Caki2 (cell line): ENCODE results near the gene FOXK2. TPM values are rescaled to one million over a fixed set of nuclear protein-coding genes. Genes with fewer than 3 reads are reported as not detected.
"Not testable (repeated sequence)": the region's sequence is repeated elsewhere in the genome, so short reads cannot be mapped to it uniquely, and the experiment has no call there.

Experiments
- DNase-seq: peaks from one replicate; pipeline ENCODE4 v3.0.0-alpha.2; 2015; ENCODE audit warnings: low read depth
- in situ Hi-C: cut with HindIII; loops from 2 replicates; pipeline ENCODE4 v1.10.0; 2016; ENCODE audit warnings: low sequenced_read_pairs, low pct_unique_long_range_greater_than_20kb, mixed read lengths
- total RNA-seq: library from RNA; depleted of rRNA; stranded (reverse); fragments of >200 nt; shearing (Covaris generic); gene quantifications from 2 replicates; pipeline ENCODE4 v1.2.3, GENCODE V29; 2014; ENCODE audit warnings: low replicate concordance

FOXK2 gene
- total RNA-seq, 1 experiment from 2014 or later = 24.2 TPM

DNA sequence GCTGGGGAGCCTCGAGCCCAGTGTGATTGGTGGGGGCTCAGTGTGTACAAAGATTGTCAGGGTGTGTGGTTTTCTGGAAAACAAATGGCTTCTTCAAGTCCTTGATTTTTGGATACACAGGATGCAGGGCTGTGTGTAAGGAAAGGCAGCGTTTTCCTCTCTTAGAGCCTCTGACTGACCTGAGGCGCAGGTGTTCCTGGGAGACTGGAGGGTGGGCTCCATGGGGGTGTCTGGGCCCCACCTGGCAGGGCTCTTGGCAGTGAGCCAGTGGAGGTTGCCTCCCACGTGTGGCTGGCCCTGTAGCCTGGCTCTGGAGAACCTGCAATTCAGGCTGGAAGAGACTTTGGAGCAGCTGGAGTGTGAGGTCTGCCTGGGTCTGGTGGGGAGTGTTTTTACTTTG lies 5.0 kb downstream of the FOXK2 start:
- in situ Hi-C loops = no loop called here

DNA sequence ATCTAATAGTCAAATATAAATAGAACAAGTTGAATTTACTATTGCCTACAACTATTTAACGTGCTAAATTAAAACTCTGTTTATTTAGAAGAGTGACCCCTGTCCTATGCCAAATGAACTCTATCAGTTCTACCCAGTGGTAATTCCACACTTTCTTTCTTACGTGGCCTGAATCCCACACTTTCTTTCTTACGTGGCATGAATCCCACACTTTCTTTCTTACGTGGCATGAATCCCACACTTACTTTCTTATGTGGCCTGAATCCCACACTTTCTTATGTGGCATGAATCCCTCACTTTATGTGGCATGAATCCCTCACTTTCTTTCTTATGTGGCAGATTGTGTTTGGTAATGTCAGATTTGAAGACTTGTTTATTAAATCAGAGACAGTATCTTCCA lies 6.2 kb downstream of the FOXK2 start:
- in situ Hi-C loops = no loop called here
- no peak for DNase-seq

More for the DNA sequence above, 5.0 kb downstream of the FOXK2 start:
- DNase-seq = no peak

DNA sequence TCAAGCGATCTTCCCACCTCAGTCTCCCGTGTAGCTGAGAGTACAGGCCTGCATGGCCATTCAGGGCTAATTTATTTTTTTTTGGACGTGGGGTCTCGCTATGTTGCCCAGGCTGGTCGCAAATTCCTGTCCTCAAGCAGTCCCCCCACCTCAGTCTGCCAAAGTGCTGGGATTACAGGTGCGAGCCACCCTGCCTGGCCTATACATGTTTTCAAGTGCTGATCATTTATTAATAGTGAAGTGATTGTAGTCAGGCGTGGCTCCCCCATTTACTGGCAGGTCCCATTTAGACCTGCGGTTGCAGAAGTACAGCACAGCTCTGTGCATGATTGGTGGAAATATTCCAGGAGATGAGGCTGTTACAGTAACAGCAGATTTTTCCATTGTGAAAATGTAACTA lies 8.4 kb downstream of the FOXK2 start:
- in situ Hi-C loops = no loop called here
- no peak for DNase-seq

DNA sequence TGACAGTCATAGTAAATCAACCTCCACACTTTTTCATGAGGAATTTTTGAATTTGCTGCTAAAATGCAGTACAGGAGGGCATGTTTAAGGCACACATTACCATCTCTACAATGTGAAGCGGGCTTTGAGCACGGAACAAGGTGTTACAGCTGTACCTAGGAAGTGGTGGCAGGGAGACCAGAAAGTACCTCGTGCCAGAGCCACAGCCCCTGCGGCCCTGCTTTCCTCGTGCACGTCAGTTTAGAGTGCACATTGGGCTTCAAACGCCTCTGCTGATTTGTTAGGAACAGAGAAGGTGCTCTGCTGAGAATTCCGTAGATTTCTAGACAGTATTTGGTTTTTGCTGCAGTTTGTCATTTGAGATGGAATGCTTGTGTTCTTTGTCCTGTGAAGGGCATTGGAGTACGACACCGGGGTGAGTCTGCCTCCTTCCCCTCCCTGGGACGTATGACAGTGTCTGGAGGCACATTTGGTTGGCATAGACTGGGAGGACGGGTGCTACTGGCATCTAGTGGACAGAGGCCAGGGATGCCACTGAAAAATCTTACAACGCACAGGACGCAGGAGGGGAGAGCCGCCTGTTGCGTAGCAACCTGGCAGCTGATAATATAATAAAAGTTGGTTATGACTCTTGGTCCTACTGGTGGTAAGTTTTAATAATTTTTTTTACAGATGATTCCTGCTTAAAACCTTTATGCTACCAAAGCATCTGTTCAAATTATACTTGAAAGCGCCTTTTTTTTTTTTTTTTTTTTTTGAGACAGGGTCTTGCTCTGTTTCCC lies 9.1 kb downstream of the FOXK2 start:
- DNase-seq = peak; percentile 82
- in situ Hi-C loops = no loop called here

DNA sequence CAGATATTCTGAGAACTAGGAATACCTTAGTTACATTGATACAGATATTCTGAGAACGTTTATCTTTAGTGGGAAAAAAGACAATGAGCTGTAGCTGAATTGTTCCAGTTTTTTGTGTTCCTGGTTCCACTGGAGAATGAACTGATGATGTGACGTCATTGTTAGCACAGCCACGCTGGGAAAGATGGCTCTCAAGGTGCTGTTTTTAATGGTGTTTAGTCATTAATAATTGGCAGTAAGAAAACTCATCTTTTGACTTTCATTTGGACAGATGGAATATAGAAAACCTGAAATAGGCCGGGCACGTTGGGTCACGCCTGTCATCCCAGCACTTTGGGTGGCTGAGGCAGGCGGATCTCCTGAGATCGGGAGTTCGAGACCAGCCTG lies 10.4 kb downstream of the FOXK2 start:
- in situ Hi-C loops = loop anchor here (10.0 kb wide), 1 partner anchor 115 kb away; the partner anchor contains the start of genes HEXD and OGFOD3
- no peak for DNase-seq

DNA sequence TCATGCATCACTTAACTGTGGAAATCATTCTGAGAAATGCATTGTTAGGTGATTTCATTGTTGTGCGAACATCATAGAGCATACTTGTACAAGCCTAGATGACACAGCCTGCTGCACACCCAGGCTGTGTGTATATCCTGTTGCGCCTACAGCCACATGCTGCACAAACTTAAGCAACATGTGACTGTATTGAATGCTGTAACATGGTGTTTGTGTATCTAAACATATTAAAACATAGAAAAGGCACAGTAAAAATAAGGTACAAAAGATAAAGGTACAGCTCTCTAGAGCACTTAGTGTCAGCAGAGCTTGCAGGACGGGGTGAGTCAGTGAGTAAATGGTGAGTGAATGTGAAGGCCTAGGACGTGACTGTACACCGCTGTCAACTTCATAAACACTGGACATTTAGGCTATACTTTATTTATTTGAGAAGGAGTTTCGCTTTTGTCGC lies 11.9 kb downstream of the FOXK2 start:
- in situ Hi-C loops = loop anchor here (10.0 kb wide), 1 partner anchor 117 kb away; the partner anchor contains the start of genes HEXD and OGFOD3
- peak; percentile 65 for DNase-seq

DNA sequence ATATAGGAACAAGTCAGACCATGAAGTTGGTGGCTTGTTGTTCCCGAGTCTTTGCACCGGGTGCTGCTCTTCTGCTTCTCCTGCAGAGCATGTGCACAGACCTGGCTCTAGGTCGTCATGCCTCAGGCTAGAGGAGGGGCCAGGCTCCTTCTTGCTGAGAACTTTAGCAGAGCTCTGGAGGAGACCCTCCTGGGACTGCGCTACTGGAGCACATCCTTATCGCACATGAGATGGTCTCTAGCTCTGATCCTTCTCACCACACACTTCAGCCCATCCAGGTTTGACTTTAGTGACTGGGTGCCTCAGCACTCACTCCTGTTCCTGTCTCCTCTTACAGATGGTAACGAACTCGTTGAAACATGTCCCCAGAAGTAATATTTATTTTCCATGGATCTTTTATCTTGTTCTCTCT lies 14.9 kb downstream of the FOXK2 start:
- in situ Hi-C loops = loop anchor here (10.0 kb wide), 1 partner anchor 120 kb away; the partner anchor contains the start of genes HEXD and OGFOD3
- DNase-seq = no peak

DNA sequence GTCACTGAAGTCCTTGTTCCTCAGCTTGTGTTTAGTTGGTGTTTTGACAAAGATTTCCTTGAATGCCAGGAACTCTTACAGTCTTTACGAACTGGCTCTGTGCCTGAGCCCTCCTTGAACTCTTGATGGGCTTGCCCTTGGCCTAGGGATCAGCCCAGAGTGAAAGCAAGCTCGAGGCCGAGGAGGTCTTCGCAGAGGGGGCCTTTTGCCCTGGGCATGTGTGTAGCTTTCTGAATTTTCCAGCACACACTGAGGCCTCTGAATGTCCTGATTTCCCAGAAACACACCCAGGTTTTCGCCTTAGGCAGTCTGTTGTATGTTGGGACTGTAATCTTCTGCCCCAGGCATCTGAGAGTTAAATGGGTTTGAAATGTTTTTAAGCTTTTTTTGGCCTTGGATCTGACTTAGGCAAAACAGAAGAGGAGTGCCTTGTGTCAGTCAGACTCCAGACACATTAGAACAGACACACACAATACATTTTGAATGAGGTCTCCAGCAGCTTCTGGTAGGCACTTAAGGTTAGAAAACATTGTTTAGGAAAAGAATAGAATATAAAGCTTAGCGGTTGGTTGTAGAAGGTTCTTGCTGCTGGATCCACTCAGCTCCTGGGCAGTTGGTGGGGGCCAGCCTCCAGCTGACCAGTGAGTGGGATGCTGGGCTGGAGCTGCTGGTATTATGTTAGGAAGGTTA lies 17.1 kb downstream of the FOXK2 start:
- no peak for DNase-seq

DNA sequence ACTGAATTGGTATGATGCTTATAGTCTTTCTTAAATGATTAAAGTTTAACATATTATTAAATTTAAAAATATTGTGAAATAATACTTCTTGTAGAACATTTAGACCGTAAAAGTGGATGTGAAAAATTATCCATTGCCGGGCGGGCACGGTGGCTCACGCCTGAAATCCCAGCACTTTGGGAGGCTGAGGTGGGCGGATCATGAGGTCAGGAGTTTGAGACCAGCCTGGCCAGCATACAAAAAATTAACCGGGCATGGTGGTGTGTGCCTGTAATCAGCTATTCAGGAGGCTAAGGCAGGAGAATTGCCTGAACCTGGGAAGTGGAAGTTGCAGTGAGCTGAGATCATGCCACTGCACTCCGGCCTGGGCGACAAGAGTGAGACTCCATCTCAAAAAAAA lies 17.7 kb downstream of the FOXK2 start:
- in situ Hi-C loops = loop anchor here (10.0 kb wide), 1 partner anchor 122 kb away; the partner anchor contains the start of genes HEXD and OGFOD3
- DNase-seq = not testable (repeated sequence)

More for the DNA sequence above, 17.1 kb downstream of the FOXK2 start:
- in situ Hi-C loops = loop anchor here (10.0 kb wide), 1 partner anchor 122 kb away; the partner anchor contains the start of genes HEXD and OGFOD3

DNA sequence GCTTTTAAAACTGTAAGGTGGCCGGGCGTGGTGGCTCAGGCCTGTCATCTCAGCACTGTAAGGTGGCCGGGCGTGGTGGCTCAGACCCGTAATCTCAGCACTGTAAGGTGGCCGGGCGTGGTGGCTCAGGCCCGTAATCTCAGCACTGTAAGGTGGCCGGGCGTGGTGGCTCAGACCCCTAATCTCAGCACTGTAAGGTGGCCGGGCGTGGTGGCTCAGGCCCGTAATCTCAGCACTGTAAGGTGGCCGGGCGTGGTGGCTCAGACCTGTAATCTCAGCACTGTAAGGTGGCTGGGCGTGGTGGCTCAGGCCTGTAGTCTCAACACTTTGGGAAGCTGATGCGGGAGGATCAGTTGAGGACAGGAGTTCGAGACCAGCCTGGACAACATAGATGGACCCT lies 19.5 kb downstream of the FOXK2 start:
- DNase-seq = not testable (repeated sequence)
- in situ Hi-C loops = loop anchor here (10.0 kb wide), 1 partner anchor 124 kb away; the partner anchor contains the start of genes HEXD and OGFOD3

DNA sequence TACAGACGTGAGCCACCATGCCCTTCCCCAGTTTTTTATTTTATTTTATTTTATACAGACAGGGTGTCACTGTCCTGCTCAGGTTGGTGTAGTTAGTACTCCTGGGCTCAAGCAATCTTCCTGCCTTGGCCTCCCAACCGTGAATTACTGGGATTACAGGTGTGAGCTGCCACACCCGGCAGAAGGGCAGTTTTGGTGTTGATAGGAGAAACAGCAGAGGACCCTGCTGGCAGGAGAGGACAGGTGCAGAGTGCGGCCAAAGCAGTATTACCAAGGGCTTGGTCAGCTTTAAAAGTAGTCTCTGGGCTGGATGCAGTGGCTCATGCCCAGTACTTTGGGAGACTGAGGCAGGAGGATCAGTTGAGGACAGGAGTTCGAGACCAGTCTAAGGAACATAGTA lies 22.9 kb downstream of the FOXK2 start:
- in situ Hi-C loops = no loop called here
- DNase-seq = no peak

DNA sequence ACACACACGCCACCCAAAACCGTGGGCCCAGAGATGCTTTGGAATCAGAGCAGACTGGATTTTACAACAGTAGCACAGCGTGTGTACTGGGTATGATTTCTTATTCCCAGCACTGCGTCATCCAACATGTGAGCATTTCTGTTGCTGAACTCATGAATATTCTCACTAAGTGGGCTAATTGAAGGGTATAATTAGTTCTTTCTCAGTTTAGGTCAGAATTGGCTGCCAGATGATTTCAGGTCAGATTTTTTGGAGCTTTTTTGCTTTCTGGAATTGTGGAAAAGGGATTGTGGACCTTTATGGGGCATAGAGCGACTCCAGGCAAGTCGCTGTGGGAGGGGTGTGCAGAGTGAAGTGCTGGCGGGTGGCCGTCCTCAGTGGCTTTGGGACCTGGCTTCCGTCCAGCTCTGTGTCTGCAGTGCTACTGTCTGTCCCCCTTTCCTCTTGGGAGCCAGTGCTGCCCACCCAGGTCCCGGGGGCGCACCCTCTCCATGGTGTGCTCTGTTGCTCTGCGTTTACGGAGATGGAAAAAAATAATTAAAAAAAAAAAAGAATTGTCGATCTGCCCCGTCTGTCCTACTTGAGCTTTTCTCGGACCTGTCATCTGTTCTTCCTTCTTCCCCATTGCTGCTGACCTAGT lies 25.0 kb downstream of the FOXK2 start:
- DNase-seq = no peak
- in situ Hi-C loops = no loop called here

DNA sequence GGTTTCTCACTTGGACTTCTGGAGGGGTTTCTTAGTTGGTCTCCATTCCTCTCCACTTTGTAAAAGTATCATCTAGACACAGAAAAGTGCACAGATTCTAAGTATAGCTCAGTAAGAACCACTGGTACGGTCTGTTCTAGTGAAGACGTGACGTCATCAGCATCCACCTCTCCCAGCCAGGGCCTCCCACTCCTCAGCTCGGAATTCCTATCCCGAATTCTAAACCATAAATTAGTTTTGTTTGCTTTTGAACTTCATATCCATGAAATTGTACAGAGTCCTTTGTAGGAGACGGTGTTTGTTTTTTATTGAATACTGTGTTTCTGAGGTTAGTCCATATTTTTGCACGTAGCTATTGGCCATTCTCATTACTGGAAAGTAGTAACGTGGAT lies 25.5 kb downstream of the FOXK2 start:
- in situ Hi-C loops = no loop called here

DNA sequence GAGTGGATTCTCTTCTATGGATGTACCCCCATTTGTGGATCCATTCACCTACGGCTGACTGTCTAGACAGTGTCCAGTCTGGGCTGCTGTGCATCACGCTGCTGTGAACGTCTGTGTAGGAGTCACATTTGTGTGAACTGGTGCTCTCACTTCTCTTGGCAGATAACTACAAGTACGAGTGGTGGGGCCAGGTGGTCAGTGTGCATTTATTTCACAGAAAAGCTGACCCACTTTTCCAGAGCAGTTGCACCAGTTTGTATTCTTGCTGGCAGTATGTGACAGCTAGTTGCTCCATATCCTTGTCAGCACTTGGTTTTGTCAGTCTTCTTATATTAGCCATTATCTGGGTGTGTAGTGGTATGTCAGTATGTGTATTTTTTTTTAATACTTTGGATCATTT lies 28.4 kb downstream of the FOXK2 start:
- no peak for DNase-seq
- in situ Hi-C loops = no loop called here

More for the DNA sequence above, 25.5 kb downstream of the FOXK2 start:
- DNase-seq = no peak

DNA sequence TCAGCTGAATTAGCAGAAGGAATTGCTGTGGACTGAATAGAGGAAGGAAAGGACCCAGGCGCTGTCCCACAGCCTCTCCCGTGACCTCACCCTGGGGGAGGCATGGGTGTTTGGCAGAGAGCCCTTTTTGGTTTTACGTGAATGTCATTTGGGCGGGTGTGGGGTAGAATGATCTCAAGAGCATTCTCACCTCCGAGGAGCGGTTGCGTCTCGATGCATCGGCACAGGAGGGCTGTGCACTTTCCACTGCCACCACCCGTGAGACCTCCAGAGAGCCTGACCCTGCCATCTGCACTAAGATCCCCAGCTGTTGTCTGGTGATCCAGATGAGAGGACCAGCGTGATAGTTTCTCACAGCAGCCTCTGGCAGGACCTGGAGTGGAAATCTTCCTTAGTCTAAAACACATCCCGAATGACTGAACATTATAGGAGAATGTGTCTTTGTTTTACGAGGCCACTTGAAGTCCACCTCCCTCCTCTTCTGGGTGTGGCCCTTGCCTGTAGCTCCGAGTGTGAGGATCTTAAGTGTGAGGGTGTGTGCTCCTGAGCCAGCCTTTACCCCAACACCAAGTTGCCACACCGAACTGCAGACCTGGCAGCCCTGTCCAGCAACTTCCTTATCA lies 29.3 kb downstream of the FOXK2 start:
- DNase-seq = no peak
- in situ Hi-C loops = no loop called here

DNA sequence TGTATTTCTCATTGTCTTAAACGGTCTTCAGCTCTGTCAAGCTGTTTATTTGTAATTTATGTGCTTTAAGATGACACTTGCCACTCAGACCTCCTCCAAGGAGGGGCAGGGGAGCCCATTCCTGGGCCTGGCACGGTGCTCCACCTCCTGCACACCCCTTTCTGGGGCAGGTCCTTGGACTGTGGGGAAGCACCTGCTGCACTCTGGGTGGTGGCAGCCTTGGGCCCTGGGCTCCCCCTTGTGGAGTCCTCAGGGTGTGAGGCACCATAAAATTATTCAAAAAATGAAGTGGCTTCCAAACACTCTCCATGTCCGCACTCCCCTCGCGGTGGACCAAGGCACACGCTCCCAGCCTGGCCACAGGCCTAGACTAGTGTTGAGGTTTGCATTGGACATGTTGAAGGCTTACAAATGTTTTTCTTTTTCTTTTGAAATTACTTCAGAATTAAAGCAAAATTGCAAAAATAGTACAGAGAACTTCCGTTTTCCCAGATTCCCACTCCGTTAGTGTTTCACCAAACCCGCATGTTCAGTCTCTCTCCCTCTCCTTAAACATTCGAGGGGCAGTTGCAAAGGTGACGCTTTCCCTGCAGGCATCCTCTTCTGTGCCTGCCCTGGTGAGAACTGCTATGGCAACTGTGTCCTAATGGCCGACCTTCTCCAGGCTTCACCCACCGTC lies 32.4 kb downstream of the FOXK2 start:
- DNase-seq = peak; percentile 42
- in situ Hi-C loops = no loop called here

DNA sequence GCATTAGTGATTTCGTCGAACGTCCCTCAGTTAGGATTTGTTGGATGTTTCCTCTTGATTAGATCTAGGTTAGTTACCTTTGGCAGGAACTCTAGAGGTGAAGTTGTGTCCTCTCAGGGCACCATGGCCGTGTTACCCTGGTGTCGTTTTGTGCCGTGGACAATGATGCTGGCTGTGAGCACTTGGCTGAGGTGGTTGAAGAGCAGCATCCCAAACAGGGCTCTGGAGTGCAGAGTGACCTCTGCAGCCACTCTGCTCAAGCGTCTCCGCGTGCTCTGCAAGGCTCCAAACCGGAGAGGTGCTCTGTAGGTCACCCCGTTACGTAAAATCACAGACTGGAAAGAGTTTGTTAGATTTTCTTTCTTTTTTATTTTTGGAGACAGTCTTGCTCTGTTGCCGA lies 33.0 kb downstream of the FOXK2 start:
- no peak for DNase-seq
- in situ Hi-C loops = no loop called here
